ENCODE results near the gene HBQ1.
A peak's percentile ranks its signal among the peaks of the same experiment; 100 is the strongest.
"Not testable (repeated sequence)": the region's sequence is repeated elsewhere in the genome, so short reads cannot be mapped to it uniquely, and the experiment has no call there.

HBQ1 gene

GRCh38 chr16:212999-213398 is 32.7 kb downstream of the HBQ1 start:
- TF ChIP-seq MAX (IDR thresholded peaks at IDR 0.05; ENCODE audit: low read depth, low read length) (no peak), CTCF (IDR thresholded peaks at IDR 0.05; ENCODE audit: low read depth, low read length) (no peak), POLR2A (IDR thresholded peaks at IDR 0.05; ENCODE audit: extremely low read depth, insufficient read length) (no peak), MYC (IDR thresholded peaks at IDR 0.05; ENCODE audit: low read depth, low read length) (no peak)
- H3K4me3 ChIP-seq (ENCODE audit: low read depth, low read length): no peak overlapping the region
- no peak for DNase-seq (ENCODE audit: low read depth)

- DNase-seq (ENCODE audit: low read depth): no peak
- TF ChIP-seq MAX (IDR thresholded peaks at IDR 0.05; ENCODE audit: low read depth, low read length) (no peak), POLR2A (IDR thresholded peaks at IDR 0.05; ENCODE audit: extremely low read depth, insufficient read length) (no peak), CTCF (IDR thresholded peaks at IDR 0.05; ENCODE audit: low read depth, low read length) (no peak)
- no peak overlapping the region for H3K4me3 ChIP-seq (ENCODE audit: low read depth, low read length)
Observed at GRCh38 chr16:220021-220420, 39.8 kb downstream of the HBQ1 start.

- peak overlapping the region; percentile 92 for H3K4me3 ChIP-seq (ENCODE audit: low read depth, low read length)
- TF ChIP-seq MAX (IDR thresholded peaks at IDR 0.05; ENCODE audit: low read depth, low read length) (no peak), MYC (IDR thresholded peaks at IDR 0.05; ENCODE audit: low read depth, low read length) (no peak), POLR2A (IDR thresholded peaks at IDR 0.05; ENCODE audit: extremely low read depth, insufficient read length) (no peak), CTCF (IDR thresholded peaks at IDR 0.05; ENCODE audit: low read depth, low read length) (no peak)
- DNase-seq (ENCODE audit: low read depth): peak; percentile 18
Observed at GRCh38 chr16:228151-228851, 48.0 kb downstream of the HBQ1 start.

GRCh38 chr16:228852-229730 is 48.8 kb downstream of the HBQ1 start, which contains the start of gene LUC7L:
Gene LUC7L, minus strand, starts transcription at chr16:229449. Its CDS starts 110 bp downstream, at chr16:229339.
- TF ChIP-seq MYC (IDR thresholded peaks at IDR 0.05; ENCODE audit: low read depth, low read length) (peak; percentile 78), MAX (IDR thresholded peaks at IDR 0.05; ENCODE audit: low read depth, low read length) (peak; percentile 55), CTCF (IDR thresholded peaks at IDR 0.05; ENCODE audit: low read depth, low read length) (no peak), POLR2A (IDR thresholded peaks at IDR 0.05; ENCODE audit: extremely low read depth, insufficient read length) (peak; percentile 95)

GRCh38 chr16:229731-230281 is 49.5 kb downstream of the HBQ1 start:
- H3K4me3 ChIP-seq (ENCODE audit: low read depth, low read length): peak overlapping the region; percentile 92
- DNase-seq (ENCODE audit: low read depth): no peak
- TF ChIP-seq MYC (IDR thresholded peaks at IDR 0.05; ENCODE audit: low read depth, low read length) (no peak), POLR2A (IDR thresholded peaks at IDR 0.05; ENCODE audit: extremely low read depth, insufficient read length) (no peak), MAX (IDR thresholded peaks at IDR 0.05; ENCODE audit: low read depth, low read length) (no peak), CTCF (IDR thresholded peaks at IDR 0.05; ENCODE audit: low read depth, low read length) (no peak)

More at GRCh38 chr16:228852-229730, 48.8 kb downstream of the HBQ1 start, which contains the start of gene LUC7L:
- peak within 1 kb of the TSS; percentile 92 for H3K4me3 ChIP-seq (ENCODE audit: low read depth, low read length)
- DNase-seq (ENCODE audit: low read depth): peak; percentile 85

GRCh38 chr16:230351-230750 is 50.1 kb downstream of the HBQ1 start:
- not testable (repeated sequence) for DNase-seq (ENCODE audit: low read depth); H3K4me3 ChIP-seq (ENCODE audit: low read depth, low read length)

Measured in NB4 (cell line).